Effector memory CD4-positive, alpha-beta T cell (primary cell): ENCODE data around the gene ZDHHC13.

ENCODE experiments used
- DNase-seq, 3 donors: peaks; one replicate each; pipeline ENCODE4 v3.0.0-alpha.2; 2020
- H3K27ac ChIP-seq: 2 replicates; pipeline ENCODE4 v1.7.0; 2013; ENCODE audit warnings: mild to moderate bottlenecking, low read length, moderate library complexity; ENCODE audit not compliant: insufficient read depth, poor library complexity, severe bottlenecking
- H3K27me3 ChIP-seq: replicated peaks from 2 replicates; pipeline ENCODE4 v1.7.0; 2013; ENCODE audit warnings: mild to moderate bottlenecking, low read length; ENCODE audit not compliant: insufficient read depth, control insufficient read depth, poor library complexity, severe bottlenecking
- H3K36me3 ChIP-seq: 2 replicates; pipeline ENCODE4 v1.7.0; 2013; ENCODE audit warnings: mild to moderate bottlenecking, low read length, moderate library complexity; ENCODE audit not compliant: control insufficient read depth, insufficient read depth
- H3K4me1 ChIP-seq: 2 replicates; pipeline ENCODE4 v1.7.0; 2013; ENCODE audit warnings: low read length, mild to moderate bottlenecking; ENCODE audit not compliant: control insufficient read depth, insufficient read depth, poor library complexity, severe bottlenecking
- H3K4me3 ChIP-seq: 2 replicates; pipeline ENCODE4 v1.7.0; 2013; ENCODE audit warnings: low read length, low read depth, mild to moderate bottlenecking; ENCODE audit not compliant: insufficient read depth, poor library complexity, severe bottlenecking
- H3K9me3 ChIP-seq: 2 replicates; pipeline ENCODE4 v1.7.0; 2013; ENCODE audit warnings: mild to moderate bottlenecking, low read length, moderate library complexity; ENCODE audit not compliant: control insufficient read depth

ZDHHC13 gene

GRCh38 chr11:19218786-19219460 lies 102.0 kb downstream of the ZDHHC13 start:
- Histone ChIP-seq H3K4me3 (no peak overlapping the region), H3K4me1 (no peaks in the 10 kb centered on the region), H3K36me3 (no peaks in the 10 kb centered on the region), H3K27me3 (no peaks in the 10 kb centered on the region), H3K9me3 (no peaks in the 10 kb centered on the region), H3K27ac (no peak overlapping the region)
- no peak for DNase-seq

DNA sequence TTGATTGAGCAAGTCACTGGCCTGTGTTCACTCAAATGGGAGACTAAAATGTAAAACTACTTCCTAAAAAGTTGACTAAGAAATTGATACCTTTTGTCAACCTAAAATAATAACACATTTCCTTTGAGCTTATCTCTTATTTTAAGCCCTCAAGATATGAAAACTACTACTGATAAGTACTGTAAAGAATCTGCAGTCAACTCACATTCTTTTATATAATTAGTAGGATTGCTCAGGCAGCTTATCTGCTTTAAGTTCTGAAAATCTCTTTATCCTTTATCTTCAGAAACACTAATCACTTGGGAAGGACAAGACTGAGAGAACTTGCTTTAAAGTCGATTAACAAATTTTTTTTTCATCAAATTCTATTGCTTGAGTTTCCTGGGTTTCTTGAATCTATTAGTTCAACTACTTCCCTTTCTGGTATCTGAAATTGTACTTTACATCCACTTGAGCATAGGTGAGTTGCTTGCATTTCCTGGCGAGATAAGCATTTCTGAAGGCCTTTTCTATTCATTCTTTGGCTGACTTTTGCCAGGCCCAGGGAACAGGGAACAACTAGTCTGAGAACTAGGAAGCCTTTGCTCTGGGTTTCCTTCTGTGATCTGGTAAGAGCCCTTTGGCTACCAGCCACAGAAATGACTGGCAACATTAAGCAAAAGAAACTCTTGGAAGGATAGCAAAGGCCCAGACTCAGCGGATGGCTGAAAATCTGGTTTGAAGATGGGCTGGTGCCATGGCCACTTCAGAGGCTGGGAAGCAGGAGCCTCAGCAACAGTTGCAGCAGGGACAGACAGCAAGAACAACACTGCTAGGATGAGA lies 104.1 kb downstream of the ZDHHC13 start:
- DNase-seq = no peak
- Histone ChIP-seq H3K36me3 (no peaks in the 10 kb centered on the region), H3K9me3 (no peaks in the 10 kb centered on the region)

DNA sequence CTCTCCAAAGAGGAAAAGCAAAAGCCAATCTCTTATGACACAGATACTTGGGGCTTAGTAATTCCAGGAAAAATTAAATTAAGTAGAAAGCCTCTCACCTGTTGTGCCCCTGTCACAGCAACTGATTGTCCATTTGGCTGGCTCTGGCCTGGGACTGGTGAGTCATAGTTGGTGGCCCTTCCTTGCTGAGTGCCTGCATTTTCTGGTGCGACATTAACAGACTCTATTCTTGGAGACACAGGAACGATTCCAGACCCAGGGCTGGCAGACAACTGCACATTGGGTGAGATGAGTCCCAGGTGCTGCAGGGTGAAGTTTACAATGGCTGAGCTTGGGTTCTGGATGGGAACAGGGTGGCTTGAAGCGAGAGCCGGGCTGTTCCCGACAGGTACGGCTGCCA lies 108.2 kb downstream of the ZDHHC13 start:
- Histone ChIP-seq H3K4me3 (no peak overlapping the region), H3K27me3 (no peaks in the 10 kb centered on the region), H3K27ac (no peak overlapping the region), H3K4me1 (no peaks in the 10 kb centered on the region), H3K36me3 (no peaks in the 10 kb centered on the region), H3K9me3 (no peaks in the 10 kb centered on the region)
- DNase-seq = no peak

More for the DNA sequence above, 104.1 kb downstream of the ZDHHC13 start:
- Histone ChIP-seq H3K4me1 (no peaks in the 10 kb centered on the region), H3K27me3 (no peaks in the 10 kb centered on the region), H3K4me3 (no peak overlapping the region), H3K27ac (no peak overlapping the region)

- DNase-seq = no peak
- Histone ChIP-seq H3K27me3 (no peaks in the 10 kb centered on the region), H3K4me3 (no peak overlapping the region), H3K27ac (no peak overlapping the region), H3K36me3 (no peaks in the 10 kb centered on the region), H3K9me3 (no peaks in the 10 kb centered on the region), H3K4me1 (no peaks in the 10 kb centered on the region)
Observed at GRCh38 chr11:19225581-19225980, 108.6 kb downstream of the ZDHHC13 start.
